A673 (cell line): ENCODE data around the gene TRIML1. TPM values are rescaled to one million over a fixed set of nuclear protein-coding genes. Genes with fewer than 3 reads are reported as not detected.

Source experiments
- BruUV-seq: library from RNA; stranded (reverse); fragments of 400-500 nt; replicated peaks from 2 replicates; lab custom pipeline; 2021; lab: Mats Ljungman, UMichigan
- CTCF ChIA-PET: fragments of 300-600 bp; sonication (Branson Sonifier 250); formaldehyde crosslinking; loops from one replicate; lab custom pipeline; 2022; ENCODE audit warnings: antibody characterized with exemption; lab: Charles Lee
- POLR2A ChIA-PET: fragments of 300-600 bp; sonication (Branson Sonifier 250); formaldehyde crosslinking; loops from one replicate; lab custom pipeline; 2022; ENCODE audit warnings: antibody characterized with exemption; ENCODE audit not compliant: low non-redundant PET; lab: Charles Lee
- DNase-seq: peaks from one replicate; pipeline ENCODE4 v3.0.0-alpha.2; 2015; ENCODE audit warnings: low spot score
- H3K27ac ChIP-seq: fragments of 200-600 bp; sonication (generic); 2 replicates; pipeline ENCODE4 v1.5.1; 2016; ENCODE audit warnings: mixed run types, low read depth, mild to moderate bottlenecking, mixed read lengths, antibody characterized with exemption, low read length; ENCODE audit not compliant: poor library complexity, severe bottlenecking
- H3K27me3 ChIP-seq: fragments of 200-600 bp; sonication (generic); replicated peaks from 2 replicates; pipeline ENCODE4 v1.6.1; 2017; ENCODE audit warnings: mixed run types, low read depth, mild to moderate bottlenecking, mixed read lengths, antibody characterized with exemption, low read length; ENCODE audit not compliant: insufficient read depth, poor library complexity
- H3K36me3 ChIP-seq: fragments of 200-600 bp; sonication (generic); 2 replicates; pipeline ENCODE4 v1.6.1; 2016; ENCODE audit warnings: mixed run types, mild to moderate bottlenecking, mixed read lengths, antibody characterized with exemption, low read length; ENCODE audit not compliant: insufficient read depth, poor library complexity, severe bottlenecking
- H3K4me1 ChIP-seq: fragments of 200-600 bp; sonication (generic); 2 replicates; pipeline ENCODE4 v1.6.1; 2017; ENCODE audit warnings: mixed run types, mild to moderate bottlenecking, mixed read lengths, antibody characterized with exemption, low read length; ENCODE audit not compliant: insufficient read depth, poor library complexity, severe bottlenecking
- H3K4me3 ChIP-seq: fragments of 200-600 bp; sonication (generic); 2 replicates; pipeline ENCODE4 v1.5.1; 2016; ENCODE audit warnings: low read depth, mixed run types, mild to moderate bottlenecking, mixed read lengths, low read length; ENCODE audit not compliant: poor library complexity, severe bottlenecking
- H3K9me3 ChIP-seq: fragments of 200-600 bp; sonication (generic); 2 replicates; pipeline ENCODE4 v1.6.1; 2016; ENCODE audit warnings: mixed run types, low read depth, mild to moderate bottlenecking, mixed read lengths, antibody characterized with exemption, low read length; ENCODE audit not compliant: poor library complexity, severe bottlenecking
- CTCF ChIP-seq: fragments of 300-800, 200-600 bp; sonication (generic); conservative IDR thresholded peaks from 2 replicates; pipeline ENCODE4 v1.5.1; 2017; ENCODE audit warnings: low read depth, mild to moderate bottlenecking, antibody characterized with exemption, low read length, moderate library complexity, mixed read lengths
- EZH2 ChIP-seq: fragments of 200-600 bp; sonication (generic); IDR thresholded peaks from 2 replicates; pipeline ENCODE4 v1.6.1; 2017; ENCODE audit warnings: borderline replicate concordance, low read depth, mild to moderate bottlenecking, mixed read lengths, antibody characterized with exemption, low read length; ENCODE audit not compliant: poor library complexity, severe bottlenecking
- intact Hi-C: fragments of 100-400 bp; cut with micrococcal nuclease; formaldehyde crosslinking; loops from one replicate; pipeline ENCODE4 v1.10.0; 2022; ENCODE audit not compliant: unreplicated experiment
- total RNA-seq: library from RNA; stranded (reverse); gene quantifications from 2 replicates; pipeline ENCODE4 v1.2.3, GENCODE V29; 2021

The TRIML1 gene
- total RNA-seq, 1 experiment from 2014 or later = not detected

GRCh38 chr4:188168726-188169373 is 29.6 kb downstream of the TRIML1 start:
- H3K9me3 ChIP-seq = no peaks in the 10 kb centered on the region
- no peak overlapping the region for H3K4me3 ChIP-seq
- no peak for TF ChIP-seq CTCF
- H3K4me1 ChIP-seq = no peaks in the 10 kb centered on the region
- ChIA-PET CTCF (no interaction called here), POLR2A (no interaction called here)
- H3K27ac ChIP-seq = no peak overlapping the region
- no TSS peak for BruUV-seq
- H3K36me3 ChIP-seq = no peaks in the 10 kb centered on the region
- H3K27me3 ChIP-seq = no peaks in the 10 kb centered on the region
- intact Hi-C loops = no loop called here
- DNase-seq = no peak

- H3K4me1 ChIP-seq = no peaks in the 10 kb centered on the region
- BruUV-seq = no TSS peak
- no peak overlapping the region for H3K27ac ChIP-seq
- ChIA-PET CTCF (no interaction called here), POLR2A (no interaction called here)
- no peaks in the 10 kb centered on the region for H3K9me3 ChIP-seq
- no peak for DNase-seq
- intact Hi-C loops = no loop called here
- H3K4me3 ChIP-seq = no peak overlapping the region
- no peak for TF ChIP-seq EZH2
- no peak for TF ChIP-seq CTCF
- H3K27me3 ChIP-seq = no peaks in the 10 kb centered on the region
- no peaks in the 10 kb centered on the region for H3K36me3 ChIP-seq
Measured at GRCh38 chr4:188171551-188171950, 32.3 kb downstream of the TRIML1 start.

- Histone ChIP-seq H3K4me1 (no peaks in the 10 kb centered on the region), H3K9me3 (no peaks in the 10 kb centered on the region), H3K27ac (no peak overlapping the region), H3K4me3 (no peak overlapping the region), H3K36me3 (no peaks in the 10 kb centered on the region), H3K27me3 (no peaks in the 10 kb centered on the region)
- intact Hi-C loops = no loop called here
- no TSS peak for BruUV-seq
- no peak for TF ChIP-seq CTCF
- no peak for TF ChIP-seq EZH2
- ChIA-PET CTCF (interaction anchor here (0.6 kb wide), 1 partner anchor 181 kb away, joined by 3 read pairs; no protein-coding TSS in a partner anchor), POLR2A (no interaction called here)
- no peak for DNase-seq
Measured at GRCh38 chr4:188175288-188175687, 36.0 kb downstream of the TRIML1 start.
